SK-MEL-5 (cell line): ENCODE results near the gene EHD4. TPM values are rescaled to one million over a fixed set of nuclear protein-coding genes. Genes with fewer than 3 reads are reported as not detected.

Experiments
- DNase-seq: peaks from one replicate; pipeline ENCODE4 v3.0.0-alpha.2; 2016; ENCODE audit warnings: low read depth, low spot score
- in situ Hi-C: cut with HindIII; loops from 2 replicates; pipeline ENCODE4 v1.10.0; 2016; ENCODE audit warnings: low sequenced_read_pairs, high pct_unique_total_duplicates, low pct_unique_long_range_greater_than_20kb
- small RNA-seq, 2 experiments: library from RNA; depleted of rRNA; stranded (forward); fragments of <200 nt; gene quantifications; one replicate each; pipeline ENCODE3, GENCODE V24; 2014
- total RNA-seq: library from RNA; depleted of rRNA; stranded (reverse); fragments of >200 nt; shearing (Covaris generic); gene quantifications from 2 replicates; pipeline ENCODE4 v1.2.3, GENCODE V29; 2014; rRNA removed

EHD4 gene
- total RNA-seq, 1 experiment from 2014 or later = 4.9 TPM

DNA sequence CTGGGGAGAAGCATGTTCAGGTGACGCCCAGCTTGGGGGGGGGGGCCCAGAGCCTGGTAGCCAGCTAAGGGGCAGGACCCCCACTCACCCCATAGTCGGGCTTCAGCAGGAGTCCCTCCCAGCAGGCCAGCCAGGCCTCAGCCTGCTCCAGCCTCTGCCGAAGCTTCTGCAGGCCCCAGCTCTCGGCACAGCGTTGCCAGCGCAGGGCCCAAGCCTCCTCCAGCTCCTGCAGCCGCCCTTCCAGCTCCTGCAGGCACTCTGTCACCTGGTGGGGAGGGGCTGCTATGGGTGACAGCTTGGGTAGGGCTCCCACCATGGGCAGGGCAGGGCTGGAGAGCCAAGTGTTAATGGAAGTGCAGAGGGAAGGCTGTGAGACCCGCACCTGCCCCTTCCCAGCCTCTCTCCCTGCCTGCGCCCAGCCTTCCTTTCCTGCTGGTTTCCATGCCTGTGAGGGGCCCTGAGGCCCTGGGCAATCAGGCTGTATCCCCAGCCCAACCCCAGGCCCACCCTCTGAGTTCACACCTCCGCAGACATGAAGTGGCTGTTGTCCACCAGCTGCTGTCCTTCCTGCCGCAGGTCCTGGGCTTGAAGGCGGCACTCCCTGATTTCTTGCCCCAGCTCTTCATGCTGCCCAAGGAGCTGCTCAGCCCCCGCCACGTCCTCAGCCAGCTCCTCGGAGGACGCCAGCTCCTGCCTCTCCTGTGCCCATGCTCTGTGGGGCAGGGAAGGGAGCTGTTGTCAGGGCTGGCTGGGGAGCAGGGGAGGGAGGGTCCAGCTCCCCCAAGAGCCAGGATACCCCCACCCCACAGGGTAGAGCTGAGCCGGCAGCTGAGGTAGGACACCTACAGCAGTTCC, 119.4 kb downstream of the EHD4 start:
- DNase-seq = no peak
- in situ Hi-C loops = no loop called here

DNA sequence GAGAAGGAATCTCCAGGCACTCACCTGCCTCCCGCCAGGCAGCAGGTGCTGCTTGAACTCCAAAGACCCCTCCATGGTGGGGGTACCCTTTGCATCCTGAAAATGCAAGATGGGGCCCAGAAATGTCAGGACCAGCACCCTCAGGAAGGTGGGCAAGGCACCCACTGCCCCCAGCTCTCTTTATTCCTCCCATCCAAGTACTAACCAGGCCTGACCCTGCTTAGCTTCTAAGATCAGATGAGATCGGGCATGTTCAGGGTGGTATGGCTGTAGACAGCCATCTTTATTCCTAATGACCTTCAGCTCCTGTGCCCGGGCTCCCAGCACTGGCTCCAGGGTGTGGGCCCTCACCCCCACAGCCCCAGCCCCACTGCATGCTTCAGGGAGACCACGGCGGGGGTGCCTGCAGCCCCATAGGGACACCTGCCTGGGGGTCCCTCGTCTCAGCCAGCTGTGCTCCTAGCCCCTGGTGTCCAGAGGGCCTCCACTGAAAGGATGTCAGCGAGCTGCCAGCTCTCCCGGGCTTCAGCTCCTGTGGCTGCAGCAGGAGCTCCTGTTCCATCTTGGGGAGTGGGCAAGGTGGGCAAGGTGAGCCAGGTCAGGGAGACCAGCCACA, 120.5 kb downstream of the EHD4 start:
- in situ Hi-C loops = no loop called here
- DNase-seq = no peak

- DNase-seq = no peak
- in situ Hi-C loops = no loop called here
These were observed 121.2 kb downstream of the EHD4 start for GRCh38 chr15:41851167-41851523.

- DNase-seq = no peak
- in situ Hi-C loops = no loop called here
These were observed 121.7 kb downstream of the EHD4 start for GRCh38 chr15:41850482-41851166.

DNA sequence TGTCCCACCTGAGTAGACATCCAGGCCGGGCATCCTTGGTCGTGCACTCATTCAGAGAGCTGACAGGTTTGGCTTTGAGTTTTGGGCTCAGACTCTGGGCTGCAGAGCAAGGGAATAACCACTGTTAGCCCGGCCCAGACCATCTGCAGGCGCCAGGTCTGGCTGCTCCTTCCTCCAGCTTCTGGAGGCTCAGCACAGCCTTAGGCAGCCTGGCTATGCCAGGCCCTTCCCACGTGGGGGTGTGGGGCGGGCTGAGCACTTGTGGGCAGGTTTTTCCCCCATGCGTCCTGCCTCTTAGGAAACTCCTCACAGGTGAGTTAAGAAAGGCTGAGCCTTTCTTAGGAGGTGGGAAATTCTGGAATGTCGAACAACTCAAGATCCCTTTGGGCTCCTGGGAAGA, 122.5 kb downstream of the EHD4 start:
- no peak for DNase-seq
- in situ Hi-C loops = no loop called here

DNA sequence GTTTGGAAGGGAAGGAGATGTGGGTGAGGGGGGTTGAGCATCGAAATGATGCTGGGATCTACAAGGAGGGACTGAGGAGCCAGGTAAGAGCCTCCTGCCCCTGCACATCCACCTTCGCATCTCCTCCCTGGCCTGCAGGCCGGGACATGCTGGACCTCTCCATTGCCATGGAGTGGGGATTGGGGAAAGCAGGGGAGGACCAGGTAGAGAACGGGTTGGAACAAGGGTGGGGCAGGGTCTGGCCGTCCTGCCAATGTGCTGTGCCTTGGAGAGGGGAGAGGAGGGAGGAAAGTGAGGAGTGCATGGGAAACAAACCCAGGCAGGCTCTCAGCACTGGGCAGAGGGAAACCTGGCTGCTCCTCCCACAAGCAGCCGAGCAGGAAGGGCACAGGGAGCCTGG, 123.2 kb downstream of the EHD4 start:
- in situ Hi-C loops = no loop called here
- DNase-seq = no peak

- DNase-seq = no peak
- in situ Hi-C loops = no loop called here
These were observed 123.7 kb downstream of the EHD4 start for GRCh38 chr15:41848631-41849030.

DNA sequence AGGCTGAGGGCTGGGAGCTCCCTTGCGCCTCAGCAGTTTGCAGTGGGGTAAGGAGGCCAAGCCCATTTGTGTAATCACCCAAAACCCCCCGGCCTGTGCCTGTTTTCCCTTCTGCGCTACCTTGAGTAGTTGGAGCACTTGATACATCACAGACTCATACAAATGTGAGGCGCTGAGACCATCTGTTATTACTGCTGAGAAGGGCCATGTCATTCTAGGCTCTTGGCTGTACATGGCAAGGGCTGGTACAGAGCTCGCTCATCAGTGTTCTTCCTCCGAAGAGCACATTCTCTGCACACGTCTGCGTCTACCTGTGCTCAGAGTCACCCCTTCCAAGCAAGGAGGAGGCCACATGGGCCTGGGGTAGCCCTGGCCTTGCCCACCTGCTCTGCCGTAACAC, 124.4 kb downstream of the EHD4 start:
- no peak for DNase-seq
- in situ Hi-C loops = no loop called here

DNA sequence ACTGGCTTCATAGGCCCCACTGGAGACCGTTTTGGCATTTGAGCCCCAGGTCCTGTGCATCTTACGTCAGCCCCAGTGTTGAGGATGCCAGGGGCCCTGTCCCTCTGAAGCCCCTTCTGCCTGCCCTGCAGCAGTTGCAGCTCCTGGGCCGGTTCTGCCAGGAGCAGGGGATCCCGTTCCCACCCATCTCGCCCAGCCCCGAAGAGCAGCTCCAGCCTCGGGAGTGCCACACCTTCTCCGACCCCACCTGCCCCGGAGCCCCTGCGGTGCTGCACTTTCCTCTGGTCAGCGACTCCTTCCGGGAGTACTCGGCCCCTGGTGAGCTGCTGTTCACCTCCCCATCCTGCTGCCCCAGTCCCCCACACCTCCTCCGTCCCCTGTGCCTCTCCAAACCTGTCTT, 125.2 kb downstream of the EHD4 start:
- no peak for DNase-seq
- in situ Hi-C loops = no loop called here

Small RNA genes lying within 50 kb of the gene (small RNA-seq; reads per million reads assigned to genes)
- 0 reads per million in 2 experiments for gene MIR4310
- 0 reads per million in 2 experiments for gene RNA5SP393

Other genes with a start within 250 kb of the EHD4 start
- gene MAPKBP1, start 198.1 kb downstream of the EHD4 start, total RNA-seq = 14.7 and 15.4 TPM in 2 replicates
- 3.4 and 4.4 TPM in 2 replicates for gene JMJD7, start 144.5 kb downstream of the EHD4 start, total RNA-seq
- 0.61 and 3.1 TPM in 2 replicates for gene PLA2G4B, start 133.7 kb downstream of the EHD4 start, total RNA-seq
- under 0.01 and 0.03 TPM in 2 replicates for gene SPTBN5, start 78.5 kb downstream of the EHD4 start, total RNA-seq
- gene PLA2G4E, start 48.5 kb upstream of the EHD4 start, total RNA-seq = not detected in 2 replicates
- not detected in 2 replicates for gene PLA2G4D, start 122.0 kb upstream of the EHD4 start, total RNA-seq
- gene PLA2G4F, start 184.1 kb upstream of the EHD4 start, total RNA-seq = not detected in 2 replicates
- 22.2 and 33.1 TPM in 2 replicates for gene VPS39, start 235.7 kb upstream of the EHD4 start, total RNA-seq